ENCODE data around the gene OPTC. TPM values are rescaled to one million over a fixed set of nuclear protein-coding genes. Genes with fewer than 3 reads are reported as not detected.

OPTC gene
- total RNA-seq, 5 donors from 2014 or later (not counting 1 experiment from before 2014, with no cell fraction given): not detected

GRCh38 chr1:203475012-203475981 is 18.7 kb upstream of the OPTC start, which contains the start of gene PRELP:
TSS of gene PRELP (plus strand) at chr1:203475806. CDS start at chr1:203483185, 7,379 bp downstream.
- Histone ChIP-seq H3K36me3 (ENCODE audit: control insufficient read depth in 2 of 2, extremely low read depth in 1 of 2, insufficient read depth in 1 of 2, low read length in 1 of 2) (no peaks in the 10 kb centered on the region), H3K9me3 (no peaks in the 10 kb centered on the region), H3K27ac (ENCODE audit: low read length) (no peak within 1 kb of the TSS), H3K4me1 (ENCODE audit: control insufficient read depth in 1 of 2, extremely low read depth in 1 of 2, insufficient read depth in 2 of 2, low read length in 2 of 2) (no peaks in the 10 kb centered on the region), H3K4me3 (ENCODE audit: control insufficient read depth in 1 of 2, extremely low read depth in 1 of 2, low read length in 1 of 2) (no peak within 1 kb of the TSS), H3K27me3 (replicated peaks in 1 of 2; ENCODE audit: control insufficient read depth in 2 of 2, extremely low read depth in 1 of 2, insufficient read depth in 2 of 2, low read length in 1 of 2) (peaks cover 0 to 35% of the 10 kb centered on the region in 2 experiments)
- no peak within 1 kb of the TSS for H3K4me3 Mint-ChIP-seq
- DNase-seq (no peak), ATAC-seq (replicated peaks in 1 of 4) (no peak)
- no peak within 1 kb of the TSS for H3K27ac Mint-ChIP-seq
- ChIA-PET POLR2A (no interaction called here), CTCF (interaction anchor here in 1 of 2 donors (1.1 kb wide), 1 partner anchor 13 kb away, joined by 3 read pairs; no protein-coding TSS in a partner anchor)
- H3K36me3 Mint-ChIP-seq: no peaks in the 10 kb centered on the region
- no peaks in the 10 kb centered on the region for H3K9me3 Mint-ChIP-seq
- no CpG with 5 or more reads among the region's 8 CpGs for WGBS (ENCODE audit: insufficient coverage)
- peaks cover 19 to 25% of the 10 kb centered on the region in 2 donors for H3K27me3 Mint-ChIP-seq
- H3K4me1 Mint-ChIP-seq: peaks cover 0 to under 1% (median 0%) of the 10 kb centered on the region in 3 donors

GRCh38 chr1:203476216-203476814 is 17.6 kb upstream of the OPTC start:
- POLR2A ChIA-PET: no interaction called here
- Mint-ChIP-seq H3K4me1 (peaks cover 5 to 7% (median 6%) of the 10 kb centered on the region in 3 donors), H3K27ac (no peak overlapping the region), H3K27me3 (peaks cover 19 to 21% of the 10 kb centered on the region in 2 donors), H3K36me3 (no peaks in the 10 kb centered on the region), H3K4me3 (no peak overlapping the region), H3K9me3 (no peaks in the 10 kb centered on the region)
- WGBS (ENCODE audit: insufficient coverage): 87% methylated on average over 4 of the region's 9 CpGs
- DNase-seq (no peak), ATAC-seq (replicated peaks in 1 of 4) (no peak)
- Histone ChIP-seq H3K4me1 (ENCODE audit: control insufficient read depth in 1 of 2, extremely low read depth in 1 of 2, insufficient read depth in 2 of 2, low read length in 2 of 2) (peaks cover 0 to 6% of the 10 kb centered on the region in 2 experiments), H3K27me3 (replicated peaks in 1 of 2; ENCODE audit: control insufficient read depth in 2 of 2, extremely low read depth in 1 of 2, insufficient read depth in 2 of 2, low read length in 1 of 2) (peaks cover 0 to 29% of the 10 kb centered on the region in 2 experiments), H3K36me3 (ENCODE audit: control insufficient read depth in 2 of 2, extremely low read depth in 1 of 2, insufficient read depth in 1 of 2, low read length in 1 of 2) (no peaks in the 10 kb centered on the region), H3K9me3 (no peaks in the 10 kb centered on the region), H3K27ac (ENCODE audit: low read length) (no peak overlapping the region), H3K4me3 (ENCODE audit: control insufficient read depth in 1 of 2, extremely low read depth in 1 of 2, low read length in 1 of 2) (no peak overlapping the region)
- CTCF ChIA-PET: interaction anchor here (0.6 to 0.7 kb wide), 4 partner anchors 11 to 806 kb away, joined by 4 to 5 read pairs (median 4); no protein-coding TSS in a partner anchor

DNA sequence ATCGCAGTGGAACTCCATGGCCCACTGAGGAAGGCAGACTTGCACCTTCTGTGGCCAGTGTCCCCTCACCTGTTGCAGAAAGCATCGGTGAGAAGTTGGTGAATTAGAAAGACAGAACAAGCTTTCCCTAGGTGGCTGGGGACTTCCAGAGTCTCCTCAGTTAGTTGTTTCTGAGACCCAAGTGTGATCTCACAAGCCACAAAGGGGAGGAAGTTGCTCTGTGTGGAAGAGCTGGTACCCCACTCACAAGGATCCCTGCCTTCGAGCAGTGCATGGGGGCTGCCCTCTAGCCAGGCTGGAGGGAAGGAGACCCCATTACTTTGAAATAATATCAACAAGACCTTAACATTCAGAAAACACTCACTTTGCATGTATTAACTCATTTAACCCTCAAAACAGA is 16.2 kb upstream of the OPTC start:
- Mint-ChIP-seq H3K36me3 (no peaks in the 10 kb centered on the region), H3K27me3 (peaks cover 14 to 18% of the 10 kb centered on the region in 2 donors), H3K4me1 (peaks cover 5 to 11% (median 7%) of the 10 kb centered on the region in 3 donors), H3K9me3 (no peaks in the 10 kb centered on the region), H3K4me3 (no peak overlapping the region), H3K27ac (no peak overlapping the region)
- WGBS (ENCODE audit: insufficient coverage): 50% methylated on average over 2 of the region's 3 CpGs
- no peaks in the 10 kb centered on the region for H3K9me3 ChIP-seq
- peak in 1 of 4 experiments; percentile 32 for ATAC-seq (replicated peaks in 1 of 4)
- peaks cover 0 to 6% of the 10 kb centered on the region in 2 experiments for H3K4me1 ChIP-seq (ENCODE audit: control insufficient read depth in 1 of 2, extremely low read depth in 1 of 2, insufficient read depth in 2 of 2, low read length in 2 of 2)
- H3K36me3 ChIP-seq (ENCODE audit: control insufficient read depth in 2 of 2, extremely low read depth in 1 of 2, insufficient read depth in 1 of 2, low read length in 1 of 2): no peaks in the 10 kb centered on the region
- H3K27me3 ChIP-seq (replicated peaks in 1 of 2; ENCODE audit: control insufficient read depth in 2 of 2, extremely low read depth in 1 of 2, insufficient read depth in 2 of 2, low read length in 1 of 2): peaks cover 0 to 25% of the 10 kb centered on the region in 2 experiments
- H3K4me3 ChIP-seq (ENCODE audit: control insufficient read depth in 1 of 2, extremely low read depth in 1 of 2, low read length in 1 of 2): no peak overlapping the region
- ChIA-PET POLR2A (no interaction called here), CTCF (no interaction called here)
- DNase-seq: no peak
- H3K27ac ChIP-seq (ENCODE audit: low read length): no peak overlapping the region

DNA sequence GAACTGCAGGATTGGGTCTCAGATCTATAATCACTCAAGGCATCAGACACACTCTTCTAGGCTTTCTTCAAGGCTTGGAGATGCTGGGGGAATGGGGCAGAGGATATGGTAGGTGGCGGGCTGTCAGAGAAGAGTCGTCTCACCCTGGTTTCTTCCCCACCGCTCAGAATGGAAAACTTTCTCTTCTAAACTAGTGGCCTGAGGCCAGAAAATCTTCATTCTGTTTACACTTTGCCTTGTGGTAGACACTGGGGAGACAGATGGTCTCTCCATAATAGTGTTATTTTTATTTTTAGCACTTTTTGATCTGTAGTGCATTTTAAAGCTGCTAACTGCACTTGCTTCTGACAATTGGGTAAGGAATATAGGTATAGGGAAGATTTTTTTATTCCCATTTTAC is 15.7 kb upstream of the OPTC start:
- no CpG with 5 or more reads among the region's 3 CpGs for WGBS (ENCODE audit: insufficient coverage)
- POLR2A ChIA-PET: no interaction called here

DNA sequence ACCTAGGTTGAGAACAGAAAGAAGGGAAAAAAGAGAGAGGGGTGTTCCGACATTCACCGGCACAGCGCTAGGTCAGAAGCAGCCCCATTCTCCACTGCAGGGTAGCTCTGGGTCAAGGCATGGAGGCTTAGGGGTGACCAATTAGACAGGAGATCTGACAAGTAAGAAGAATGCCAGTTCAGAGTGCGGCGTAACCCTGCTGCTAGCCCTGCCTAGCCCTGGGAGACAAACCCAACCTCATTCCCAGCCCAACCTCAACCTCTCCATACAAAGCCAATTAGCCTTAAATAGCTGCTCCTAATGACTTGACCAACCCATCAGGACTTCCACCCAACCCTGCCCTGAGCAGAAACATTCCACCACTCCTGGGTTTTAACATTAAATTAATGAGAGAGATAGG is 15.0 kb upstream of the OPTC start:
- Histone ChIP-seq H3K27ac (ENCODE audit: low read length) (no peak overlapping the region), H3K4me1 (ENCODE audit: control insufficient read depth in 1 of 2, extremely low read depth in 1 of 2, insufficient read depth in 2 of 2, low read length in 2 of 2) (peaks cover 0 to 6% of the 10 kb centered on the region in 2 experiments), H3K9me3 (no peaks in the 10 kb centered on the region), H3K36me3 (ENCODE audit: control insufficient read depth in 2 of 2, extremely low read depth in 1 of 2, insufficient read depth in 1 of 2, low read length in 1 of 2) (no peaks in the 10 kb centered on the region), H3K27me3 (replicated peaks in 1 of 2; ENCODE audit: control insufficient read depth in 2 of 2, extremely low read depth in 1 of 2, insufficient read depth in 2 of 2, low read length in 1 of 2) (peaks cover 0 to 21% of the 10 kb centered on the region in 2 experiments), H3K4me3 (ENCODE audit: control insufficient read depth in 1 of 2, extremely low read depth in 1 of 2, low read length in 1 of 2) (no peak overlapping the region)
- POLR2A ChIA-PET: no interaction called here
- H3K9me3 Mint-ChIP-seq: no peaks in the 10 kb centered on the region
- peaks cover 7 to 13% of the 10 kb centered on the region in 2 donors for H3K27me3 Mint-ChIP-seq
- H3K36me3 Mint-ChIP-seq: no peaks in the 10 kb centered on the region
- ATAC-seq (replicated peaks in 1 of 4) (no peak), DNase-seq (no peak)
- CTCF ChIA-PET: interaction anchor here (0.6 to 0.7 kb wide), 2 partner anchors 134 to 1944 kb away, joined by 3 to 9 read pairs; no protein-coding TSS in a partner anchor
- H3K4me3 Mint-ChIP-seq: no peak overlapping the region
- H3K27ac Mint-ChIP-seq: no peak overlapping the region
- peaks cover 5 to 11% (median 7%) of the 10 kb centered on the region in 3 donors for H3K4me1 Mint-ChIP-seq
- WGBS (ENCODE audit: insufficient coverage): 89% methylated on average over 5 of the region's 5 CpGs

More for the DNA sequence above, 15.7 kb upstream of the OPTC start:
- Mint-ChIP-seq H3K36me3 (no peaks in the 10 kb centered on the region), H3K27me3 (peaks cover 12 to 18% of the 10 kb centered on the region in 2 donors), H3K4me3 (no peak overlapping the region), H3K4me1 (peaks cover 5 to 11% (median 7%) of the 10 kb centered on the region in 3 donors), H3K9me3 (no peaks in the 10 kb centered on the region), H3K27ac (no peak overlapping the region)
- Histone ChIP-seq H3K9me3 (no peaks in the 10 kb centered on the region), H3K4me3 (ENCODE audit: control insufficient read depth in 1 of 2, extremely low read depth in 1 of 2, low read length in 1 of 2) (no peak overlapping the region), H3K36me3 (ENCODE audit: control insufficient read depth in 2 of 2, extremely low read depth in 1 of 2, insufficient read depth in 1 of 2, low read length in 1 of 2) (no peaks in the 10 kb centered on the region), H3K27me3 (replicated peaks in 1 of 2; ENCODE audit: control insufficient read depth in 2 of 2, extremely low read depth in 1 of 2, insufficient read depth in 2 of 2, low read length in 1 of 2) (peaks cover 0 to 25% of the 10 kb centered on the region in 2 experiments), H3K4me1 (ENCODE audit: control insufficient read depth in 1 of 2, extremely low read depth in 1 of 2, insufficient read depth in 2 of 2, low read length in 2 of 2) (peaks cover 0 to 6% of the 10 kb centered on the region in 2 experiments), H3K27ac (ENCODE audit: low read length) (no peak overlapping the region)
- ATAC-seq (replicated peaks in 1 of 4) (no peak), DNase-seq (no peak)
- CTCF ChIA-PET: no interaction called here

DNA sequence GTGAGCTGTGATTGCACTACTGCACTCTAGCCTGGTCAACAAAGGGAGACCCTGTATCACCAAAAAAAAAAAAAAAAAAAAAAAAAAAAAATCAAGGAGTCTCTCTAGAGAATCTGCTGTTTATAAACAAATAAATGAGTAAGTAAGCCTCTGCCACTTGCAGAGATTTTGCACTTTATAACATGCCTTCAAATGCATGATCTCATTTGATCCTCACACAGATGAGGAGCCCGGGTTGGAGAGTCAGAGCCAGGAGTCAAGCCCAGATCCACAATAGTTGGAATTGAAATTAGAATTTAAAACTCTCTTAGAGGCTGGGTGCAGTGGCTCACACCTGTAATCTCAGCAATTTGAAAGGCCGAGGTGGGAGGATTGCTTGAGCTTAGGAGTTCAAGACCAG is 14.3 kb upstream of the OPTC start:
- H3K27ac ChIP-seq (ENCODE audit: low read length): no peak overlapping the region
- ChIA-PET POLR2A (no interaction called here), CTCF (interaction anchor here in 1 of 2 donors (0.6 kb wide), 1 partner anchor 1945 kb away, joined by 9 read pairs; no protein-coding TSS in a partner anchor)
- H3K27me3 Mint-ChIP-seq: peaks cover 7 to 10% of the 10 kb centered on the region in 2 donors
- no peaks in the 10 kb centered on the region for H3K9me3 ChIP-seq
- H3K4me3 ChIP-seq (ENCODE audit: control insufficient read depth in 1 of 2, extremely low read depth in 1 of 2, low read length in 1 of 2): no peak overlapping the region
- H3K36me3 ChIP-seq (ENCODE audit: control insufficient read depth in 2 of 2, extremely low read depth in 1 of 2, insufficient read depth in 1 of 2, low read length in 1 of 2): no peaks in the 10 kb centered on the region
- no peaks in the 10 kb centered on the region for H3K36me3 Mint-ChIP-seq
- H3K27ac Mint-ChIP-seq: no peak overlapping the region
- H3K4me3 Mint-ChIP-seq: no peak overlapping the region
- DNase-seq (no peak), ATAC-seq (replicated peaks in 1 of 4) (no peak)
- peaks cover 5 to 11% (median 7%) of the 10 kb centered on the region in 3 donors for H3K4me1 Mint-ChIP-seq
- no peaks in the 10 kb centered on the region for H3K9me3 Mint-ChIP-seq
- H3K27me3 ChIP-seq (replicated peaks in 1 of 2; ENCODE audit: control insufficient read depth in 2 of 2, extremely low read depth in 1 of 2, insufficient read depth in 2 of 2, low read length in 1 of 2): peaks cover 0 to 17% of the 10 kb centered on the region in 2 experiments
- peaks cover 0 to 6% of the 10 kb centered on the region in 2 experiments for H3K4me1 ChIP-seq (ENCODE audit: control insufficient read depth in 1 of 2, extremely low read depth in 1 of 2, insufficient read depth in 2 of 2, low read length in 2 of 2)
- WGBS (ENCODE audit: insufficient coverage): 100% methylated on average over 1 of the region's 2 CpGs

Data from T-cell (primary cell).